ENCODE data around the gene COL26A1.
"Not testable (repeated sequence)": the region's sequence is repeated elsewhere in the genome, so short reads cannot be mapped to it uniquely, and the experiment has no call there.

Gene COL26A1

DNA sequence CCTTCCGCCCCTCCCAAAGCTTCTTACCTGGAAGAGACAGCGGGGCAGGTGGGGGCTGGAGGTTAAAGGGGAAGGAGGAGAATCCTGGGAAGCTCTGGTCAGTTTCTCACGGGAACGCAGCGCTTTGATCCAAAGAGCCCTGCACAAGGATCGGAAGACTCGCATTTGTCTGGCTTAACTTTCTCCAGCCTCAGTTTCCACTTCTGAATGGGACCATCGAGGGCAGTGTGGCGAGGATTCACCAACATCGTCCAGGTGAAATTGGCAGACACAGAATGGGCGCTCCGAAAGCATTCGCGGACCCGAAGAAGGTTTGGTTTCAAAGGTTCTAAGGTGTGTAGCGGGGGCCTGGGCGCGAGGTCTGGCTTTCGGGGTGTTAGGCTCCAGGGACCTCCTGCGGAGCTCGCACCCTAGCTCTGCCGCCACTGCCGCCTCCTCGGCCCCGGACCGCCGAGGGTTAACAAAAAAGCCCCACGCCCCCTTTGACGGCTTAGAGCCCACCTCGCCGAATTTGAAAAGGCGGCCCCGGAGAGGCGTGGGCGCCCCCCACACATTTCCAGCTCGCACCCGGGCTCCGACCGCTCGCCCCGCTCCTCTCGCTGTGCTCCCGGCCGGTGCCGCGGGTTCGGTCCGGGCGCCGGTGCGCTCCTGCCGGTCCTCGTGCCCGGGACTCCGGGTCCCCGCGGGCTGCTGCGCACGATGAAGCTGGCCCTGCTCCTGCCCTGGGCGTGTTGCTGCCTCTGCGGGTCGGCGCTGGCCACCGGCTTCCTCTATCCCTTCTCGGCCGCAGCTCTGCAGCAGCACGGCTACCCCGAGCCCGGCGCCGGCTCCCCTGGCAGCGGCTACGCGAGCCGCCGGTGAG, at the start of gene COL26A1:
Gene COL26A1, plus strand, starts transcription at position 542 of the 862 bp plus-strand sequence. Its CDS starts 158 bp downstream, at position 700.
- DNase-seq = peak; percentile 41

DNA sequence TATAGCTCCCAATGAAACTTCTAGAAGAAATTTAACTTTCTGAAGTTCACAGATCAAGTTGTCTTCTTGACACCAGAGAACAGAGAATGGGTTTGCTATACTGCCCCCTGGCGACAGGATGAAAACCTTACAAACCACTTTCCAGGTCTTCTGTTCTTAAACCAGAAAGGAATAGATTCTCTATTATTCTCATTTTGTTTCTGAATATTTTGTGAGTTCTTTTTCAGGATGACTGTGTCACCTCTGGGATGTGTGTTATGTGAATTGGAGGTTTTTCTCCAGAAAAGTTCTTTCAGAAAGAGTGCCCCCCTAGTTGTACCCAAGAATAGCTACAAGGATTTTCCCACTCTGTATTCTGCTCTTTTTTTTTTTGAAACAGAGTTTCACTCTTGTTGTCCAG, 47.3 kb upstream of the COL26A1 start:
- no peak for DNase-seq

DNA sequence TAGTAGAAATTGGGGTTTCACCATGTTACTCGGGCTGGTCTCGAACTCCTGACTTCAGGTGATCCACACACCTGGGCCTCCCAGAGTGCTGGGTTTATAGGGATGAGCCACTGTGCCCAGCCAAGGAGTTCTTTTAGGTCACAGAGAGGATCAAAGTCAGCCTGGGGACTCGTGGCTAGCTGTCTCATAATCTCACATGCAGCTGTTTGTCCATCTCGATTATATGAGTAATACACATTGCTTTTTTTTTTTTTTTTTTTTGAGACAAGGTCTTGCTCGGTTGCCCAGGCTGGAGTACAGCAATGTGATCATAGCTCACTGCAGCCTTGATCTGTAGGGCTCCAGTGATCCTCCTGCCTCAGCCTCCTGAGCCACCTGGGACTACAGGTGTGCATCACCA, 43.3 kb upstream of the COL26A1 start:
- DNase-seq = no peak

DNA sequence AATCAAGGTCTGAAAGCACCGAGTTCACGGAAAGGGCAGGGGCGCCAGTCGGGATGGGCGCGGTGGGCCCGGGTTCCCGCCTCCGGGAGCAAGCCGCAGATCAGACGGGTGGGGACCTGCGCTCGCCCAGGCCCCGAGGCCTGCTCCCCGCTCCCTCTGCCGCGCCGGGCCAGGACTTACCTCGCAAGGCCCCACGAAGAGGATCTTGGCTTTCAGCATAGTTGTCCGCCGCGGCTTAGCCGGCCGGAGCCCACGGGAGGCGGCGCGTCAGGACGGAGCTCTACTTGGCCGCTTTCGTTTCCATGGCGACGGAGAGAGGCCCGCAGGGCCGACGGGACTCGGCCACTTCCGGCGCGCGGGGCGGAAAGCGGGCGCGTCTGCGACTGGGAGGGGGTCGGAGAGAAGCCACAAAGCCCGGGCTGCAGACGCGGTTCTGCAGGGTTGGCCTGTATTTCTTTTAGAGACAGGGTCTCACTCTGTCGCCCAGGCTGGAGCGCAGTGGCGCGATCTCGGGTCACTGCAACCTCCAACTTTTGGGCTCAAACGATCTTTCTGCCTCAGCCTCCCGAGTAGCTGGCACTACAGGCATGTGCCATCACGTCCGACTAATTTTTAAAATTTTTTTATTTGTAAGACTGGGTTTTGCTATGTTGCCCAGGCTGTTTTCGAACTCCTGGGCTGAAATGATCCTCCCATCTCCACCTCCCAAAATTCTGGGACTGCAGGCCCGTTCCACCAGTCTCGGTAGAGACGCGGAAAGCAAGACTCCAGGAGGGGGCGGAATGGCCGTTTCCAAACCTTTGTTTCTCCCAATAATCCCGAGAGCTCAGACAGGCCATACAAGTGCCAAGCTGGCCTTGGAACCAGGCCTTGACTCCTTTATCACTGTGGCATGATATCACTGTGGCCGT, 40.9 kb upstream of the COL26A1 start, which contains the start of gene IFT22:
Gene IFT22, minus strand, starts transcription at position 322 of the 911 bp plus-strand sequence. Its CDS starts 103 bp downstream, at position 219.
- peak; percentile 79 for DNase-seq

DNA sequence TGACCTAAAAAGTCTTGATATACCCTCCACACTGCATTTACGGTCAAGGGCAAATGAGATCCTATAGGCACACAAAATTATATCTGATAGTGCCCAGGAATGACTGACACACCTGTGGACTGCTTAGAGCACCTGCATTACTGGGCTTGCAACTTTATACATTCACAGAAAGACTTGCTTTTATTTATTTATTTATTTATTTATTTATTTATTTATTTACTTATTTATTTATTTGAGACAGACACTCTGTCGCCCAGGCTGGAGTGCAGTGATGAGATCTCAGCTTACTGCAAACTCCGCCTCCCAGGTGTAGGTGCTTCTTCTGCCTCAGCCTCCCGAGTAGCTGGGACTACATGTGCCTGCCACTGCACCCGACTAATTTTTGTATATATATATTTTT, 34.5 kb upstream of the COL26A1 start:
- DNase-seq = no peak

DNA sequence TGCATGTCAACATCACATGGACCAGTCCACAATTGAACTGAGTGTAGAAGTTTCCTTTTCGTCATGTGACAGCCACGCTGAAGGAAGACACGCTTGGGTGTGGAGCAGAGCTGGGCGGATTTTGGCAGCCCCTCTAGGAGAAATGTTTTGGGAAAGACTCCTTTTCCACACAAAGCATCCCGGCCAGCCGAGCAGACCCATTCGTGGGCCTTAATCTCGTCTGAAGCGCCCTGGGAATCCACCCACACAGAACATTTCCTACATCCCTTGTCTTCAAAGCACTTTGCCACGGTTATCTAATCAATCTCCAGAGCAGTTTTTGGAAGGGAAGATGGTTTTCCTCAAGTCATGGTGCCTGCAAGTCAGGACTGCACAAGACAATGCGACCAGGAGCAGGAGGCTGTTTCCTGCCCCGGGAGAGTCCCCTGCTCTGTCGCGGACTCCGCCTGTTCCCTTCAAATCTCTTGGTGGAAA, 32.6 kb upstream of the COL26A1 start:
- no peak for DNase-seq

DNA sequence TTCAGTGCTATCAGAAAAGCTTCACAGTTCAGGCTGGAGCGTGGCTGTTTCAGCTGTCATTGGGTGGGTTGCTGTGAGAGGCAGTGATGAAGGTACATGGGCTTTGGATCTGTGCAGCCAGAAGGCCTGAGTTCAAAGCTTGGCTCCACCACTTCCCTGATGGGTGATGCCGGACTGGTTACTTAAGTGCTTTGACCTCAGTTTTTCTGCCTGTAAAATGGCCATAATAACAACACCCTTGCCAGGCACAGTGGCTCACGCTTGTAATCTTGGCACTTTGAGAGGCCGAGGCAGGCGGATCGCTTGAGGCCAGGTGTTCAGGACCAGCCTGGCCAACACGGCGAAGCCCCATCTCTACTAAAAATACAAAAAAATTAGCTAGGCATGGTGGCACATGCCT, 30.6 kb upstream of the COL26A1 start:
- DNase-seq = no peak

DNA sequence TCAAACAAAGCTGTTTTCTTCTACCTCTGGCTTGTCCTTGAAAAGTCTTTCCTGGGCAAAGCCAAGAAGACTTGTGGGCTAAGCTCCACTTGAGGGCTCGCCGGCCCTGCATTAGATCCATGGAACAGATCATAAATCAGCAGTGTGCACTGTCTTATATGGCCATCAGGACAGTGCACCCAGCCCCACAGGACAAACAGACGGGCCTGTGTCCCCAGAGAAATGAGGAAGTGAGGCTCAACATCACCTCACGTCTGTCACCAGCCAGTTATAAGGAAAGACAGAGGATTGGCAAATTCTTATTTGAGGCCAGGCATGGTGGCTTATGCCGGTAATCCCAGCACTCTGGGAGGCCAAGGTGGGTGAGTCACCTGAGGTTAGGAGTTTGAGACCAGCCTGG, 28.8 kb upstream of the COL26A1 start:
- no peak for DNase-seq

DNA sequence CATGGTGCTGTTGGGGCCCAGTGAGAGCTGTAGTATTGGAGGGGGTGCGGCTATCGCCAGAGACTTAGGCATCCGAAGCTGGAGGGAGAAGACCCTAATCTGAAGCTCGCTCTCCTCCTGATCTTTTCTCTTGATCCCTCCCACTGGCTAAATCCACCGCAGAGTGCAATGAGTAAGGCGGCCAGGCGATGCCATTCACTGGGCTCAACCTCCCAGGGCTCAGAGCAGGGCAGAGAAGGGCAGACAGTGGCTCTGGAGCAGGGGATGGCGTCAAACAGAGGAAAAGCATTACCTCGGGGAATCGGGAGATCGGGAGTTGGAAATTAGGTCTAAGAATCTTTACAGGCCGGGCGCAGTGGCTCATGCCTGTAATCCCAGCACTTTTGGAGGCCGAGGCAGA, 22.3 kb upstream of the COL26A1 start:
- no peak for DNase-seq

DNA sequence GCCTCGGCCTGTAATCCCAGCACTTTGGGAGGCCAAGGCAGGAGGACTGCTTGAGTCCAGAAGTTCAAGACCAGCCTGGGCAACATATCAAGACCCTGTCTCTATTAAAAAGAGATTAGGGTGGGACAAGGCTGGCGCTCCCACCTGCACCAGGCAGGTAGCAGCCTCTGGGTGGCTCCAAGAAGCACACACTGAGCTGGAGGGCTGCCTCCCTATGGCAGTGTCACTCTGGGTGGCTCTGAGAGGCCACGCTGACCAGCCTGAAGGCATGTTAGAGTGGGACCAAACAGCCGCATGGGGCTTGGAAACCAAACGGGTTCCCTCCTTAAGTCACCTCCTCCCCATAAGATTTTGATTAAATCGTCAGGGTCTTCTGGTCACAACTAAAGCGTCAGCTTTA, 19.8 kb upstream of the COL26A1 start:
- DNase-seq = no peak

DNA sequence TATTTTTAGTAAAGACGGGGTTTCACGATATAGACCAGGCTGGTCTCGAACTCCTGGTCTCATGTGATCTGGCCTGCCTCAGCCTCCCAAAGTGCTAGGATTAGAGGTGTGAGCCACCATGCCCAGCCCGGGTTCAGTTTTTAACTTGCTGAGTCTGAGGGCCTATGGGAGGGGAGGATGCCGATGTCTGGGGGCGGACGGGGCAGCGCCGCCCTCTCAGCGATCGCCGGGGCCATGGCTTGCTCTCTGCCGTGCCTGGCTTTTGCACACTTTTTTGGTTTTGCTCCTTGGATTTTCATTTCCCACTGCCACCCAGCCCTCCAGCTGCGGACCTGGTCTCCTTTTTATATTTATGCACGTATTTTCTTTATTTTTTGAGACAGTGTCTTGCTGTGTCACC, 15.2 kb upstream of the COL26A1 start:
- no peak for DNase-seq

DNA sequence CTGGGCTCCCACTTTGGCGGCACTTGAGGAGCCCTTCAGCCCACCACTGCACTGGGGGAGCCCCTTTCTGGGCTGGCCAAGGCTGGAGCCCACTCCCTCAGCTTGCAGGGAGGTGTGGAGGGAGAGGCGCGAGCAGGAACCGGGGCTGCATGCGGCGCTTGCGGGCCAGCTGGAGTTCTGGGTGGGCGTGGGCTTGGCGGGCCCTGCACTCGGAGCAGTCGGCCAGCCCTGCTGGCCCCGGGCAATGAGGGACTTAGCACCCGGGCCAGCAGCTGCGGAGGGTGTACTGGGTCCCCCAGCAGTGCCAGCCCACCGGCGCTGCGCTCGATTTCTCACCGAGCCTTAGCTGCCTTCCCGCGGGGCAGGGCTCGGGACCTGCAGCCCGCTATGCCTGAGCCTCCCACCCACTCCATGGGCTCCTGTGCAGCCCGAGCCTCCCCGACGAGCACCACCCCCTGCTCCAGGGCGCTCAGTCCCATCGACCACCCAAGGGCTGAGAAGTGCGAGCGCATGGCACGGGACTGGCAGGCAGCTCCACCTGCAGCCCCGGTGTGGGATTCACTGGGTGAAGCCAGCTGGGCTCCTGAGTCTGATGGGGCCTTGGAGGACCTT, 14.1 kb upstream of the COL26A1 start:
- not testable (repeated sequence) for DNase-seq

DNA sequence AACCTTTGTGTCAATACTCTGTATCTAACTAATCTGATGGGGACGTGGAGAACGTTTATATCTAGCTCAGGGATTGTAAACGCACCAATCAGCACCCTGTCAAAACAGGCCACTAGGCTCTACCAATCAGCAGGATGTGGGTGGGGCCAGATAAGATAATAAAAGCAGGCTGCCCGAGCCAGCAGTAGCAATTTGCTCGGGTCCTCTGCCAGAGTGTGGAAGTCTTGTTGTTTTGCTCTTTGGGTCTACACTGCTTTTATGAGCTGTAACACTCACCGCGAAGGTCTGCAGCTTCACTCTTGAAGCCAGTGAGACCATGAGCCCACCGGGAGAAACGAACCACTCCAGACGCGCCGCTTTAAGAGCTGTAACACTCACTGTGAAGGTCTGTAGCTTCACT, 13.4 kb upstream of the COL26A1 start:
- DNase-seq = not testable (repeated sequence)

DNA sequence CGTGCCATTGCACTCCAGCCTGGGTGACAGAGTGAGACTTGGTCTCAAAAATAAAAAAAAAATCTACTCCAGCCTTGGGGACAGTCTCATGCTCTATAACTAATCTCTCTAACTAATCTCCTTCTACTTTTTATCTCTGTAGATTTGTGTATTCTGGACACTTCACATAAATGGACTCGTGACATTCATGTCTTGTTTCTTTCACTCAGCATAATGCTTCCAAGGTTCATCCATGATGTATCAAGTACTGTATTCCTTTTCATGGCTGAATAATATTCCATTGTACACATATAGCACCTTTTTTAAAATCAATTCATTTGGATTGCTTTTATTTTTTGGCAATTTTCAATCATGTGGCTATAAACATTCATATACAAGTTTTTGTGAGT, 9.8 kb upstream of the COL26A1 start:
- DNase-seq = no peak

DNA sequence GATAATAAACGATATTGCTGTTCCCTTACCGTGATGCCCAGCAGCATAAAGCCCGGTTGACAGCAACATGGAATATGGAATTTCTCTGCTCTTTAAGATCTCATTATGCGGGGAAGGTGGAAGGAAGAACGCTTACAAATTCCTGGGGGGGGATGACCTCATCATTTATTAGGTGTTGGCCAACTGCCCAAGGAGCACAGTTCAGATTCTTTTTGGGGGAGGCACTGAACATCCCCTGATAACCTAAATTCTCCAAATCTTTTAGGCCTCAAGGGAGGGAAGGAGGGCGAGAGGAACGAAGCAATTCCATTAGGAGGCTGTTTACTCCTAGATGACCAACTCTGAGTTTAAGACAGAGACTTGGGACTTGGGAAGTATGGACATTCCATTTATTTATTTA, 5.2 kb upstream of the COL26A1 start:
- no peak for DNase-seq

DNA sequence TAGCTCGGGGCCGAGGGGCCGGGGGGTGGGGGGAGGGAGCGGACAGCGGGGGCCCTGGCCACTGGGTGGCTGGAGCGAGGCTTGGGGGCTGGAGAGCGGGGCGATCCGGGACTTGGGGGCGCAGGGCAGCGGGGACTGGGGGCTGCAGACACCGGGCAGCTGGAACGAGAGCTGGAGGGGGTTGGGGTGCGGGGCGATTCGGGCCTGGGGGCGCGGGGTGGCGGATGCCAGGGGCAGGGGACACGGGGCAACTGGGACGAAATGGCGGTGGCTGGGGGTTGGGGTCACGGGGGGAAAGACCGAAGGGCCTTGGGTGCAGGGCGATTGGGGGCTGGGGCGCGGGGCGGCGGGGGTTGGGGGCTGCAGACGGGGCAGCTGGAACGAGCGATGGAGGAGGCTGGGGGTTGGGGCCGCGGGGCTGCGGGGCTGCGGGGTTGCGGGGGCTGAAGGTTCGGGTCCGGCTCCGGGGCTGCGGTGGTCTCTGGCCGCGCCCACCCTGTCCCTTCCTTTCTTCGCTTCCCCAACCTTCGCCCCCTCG, 590 bp downstream of the COL26A1 start:
- DNase-seq = no peak

DNA sequence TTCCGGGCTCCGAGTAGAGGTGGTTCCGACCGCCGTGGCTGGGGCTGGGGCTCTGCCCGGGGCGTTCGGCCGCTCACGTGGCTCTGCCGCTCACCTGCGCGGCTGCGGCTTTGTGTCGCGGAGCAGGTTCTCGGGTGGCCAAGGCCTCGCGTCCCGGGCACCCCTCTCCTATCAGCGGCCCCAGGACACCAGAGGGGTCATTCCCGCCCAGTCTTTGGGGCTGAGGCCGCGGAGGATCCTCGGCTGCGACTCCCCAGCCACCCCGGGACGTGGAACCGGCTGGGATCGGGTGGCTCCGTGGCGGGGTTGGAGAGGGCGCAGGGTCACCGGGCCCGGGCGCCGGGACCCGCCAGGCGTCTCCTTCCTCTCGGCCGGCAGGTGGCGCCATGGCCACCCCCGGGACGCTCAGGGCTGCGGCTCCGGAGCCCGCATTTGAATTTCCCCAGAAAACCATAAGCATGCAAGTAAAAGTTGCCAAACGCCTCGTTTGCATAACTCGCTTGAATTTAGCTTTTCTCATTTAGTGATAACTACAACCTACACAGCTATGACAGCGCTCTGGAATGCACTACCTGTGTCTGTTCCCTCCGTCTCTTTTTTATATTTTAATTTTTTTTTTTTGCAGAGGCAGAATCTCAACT, 1.2 kb downstream of the COL26A1 start:
- peak; percentile 77 for DNase-seq

DNA sequence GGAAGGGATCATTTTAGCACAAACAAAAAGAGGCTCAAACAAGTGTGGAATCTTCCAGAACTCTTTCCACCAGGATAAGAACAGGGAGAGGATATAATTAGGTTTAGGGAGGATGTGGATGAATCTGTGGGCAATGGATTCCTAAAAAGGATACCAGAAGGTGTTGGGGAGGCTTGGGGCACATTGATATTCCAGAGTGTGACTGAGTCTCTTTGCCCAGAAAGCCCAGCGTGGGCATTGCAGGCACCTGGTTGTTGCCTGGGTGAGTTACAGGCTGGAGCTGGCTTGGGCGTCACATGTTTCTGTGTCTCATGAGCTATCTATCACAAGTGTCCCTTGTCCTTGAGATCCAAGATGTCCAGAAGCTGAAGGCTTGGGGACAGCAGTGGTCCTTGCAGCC, 3.3 kb downstream of the COL26A1 start:
- no peak for DNase-seq

DNA sequence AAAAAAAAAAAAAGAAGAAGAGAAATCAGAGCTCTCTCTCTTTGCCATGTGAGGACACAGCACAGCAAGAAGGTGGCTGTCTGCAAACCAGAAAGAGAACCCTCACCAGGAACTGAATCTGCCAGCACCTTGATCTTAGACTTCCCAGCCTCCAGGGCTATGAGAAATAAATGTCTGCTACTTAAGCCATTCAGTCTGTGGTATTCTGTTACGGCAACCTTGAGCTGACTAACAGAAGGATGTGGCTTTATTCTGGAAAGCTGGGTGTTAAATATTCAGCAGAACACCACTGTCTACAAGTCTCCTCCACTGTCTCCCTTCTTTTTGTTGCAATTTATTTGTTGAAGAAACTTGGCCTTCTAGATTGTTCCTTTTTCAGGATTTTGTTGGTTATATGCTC, 5.0 kb downstream of the COL26A1 start:
- no peak for DNase-seq

DNA sequence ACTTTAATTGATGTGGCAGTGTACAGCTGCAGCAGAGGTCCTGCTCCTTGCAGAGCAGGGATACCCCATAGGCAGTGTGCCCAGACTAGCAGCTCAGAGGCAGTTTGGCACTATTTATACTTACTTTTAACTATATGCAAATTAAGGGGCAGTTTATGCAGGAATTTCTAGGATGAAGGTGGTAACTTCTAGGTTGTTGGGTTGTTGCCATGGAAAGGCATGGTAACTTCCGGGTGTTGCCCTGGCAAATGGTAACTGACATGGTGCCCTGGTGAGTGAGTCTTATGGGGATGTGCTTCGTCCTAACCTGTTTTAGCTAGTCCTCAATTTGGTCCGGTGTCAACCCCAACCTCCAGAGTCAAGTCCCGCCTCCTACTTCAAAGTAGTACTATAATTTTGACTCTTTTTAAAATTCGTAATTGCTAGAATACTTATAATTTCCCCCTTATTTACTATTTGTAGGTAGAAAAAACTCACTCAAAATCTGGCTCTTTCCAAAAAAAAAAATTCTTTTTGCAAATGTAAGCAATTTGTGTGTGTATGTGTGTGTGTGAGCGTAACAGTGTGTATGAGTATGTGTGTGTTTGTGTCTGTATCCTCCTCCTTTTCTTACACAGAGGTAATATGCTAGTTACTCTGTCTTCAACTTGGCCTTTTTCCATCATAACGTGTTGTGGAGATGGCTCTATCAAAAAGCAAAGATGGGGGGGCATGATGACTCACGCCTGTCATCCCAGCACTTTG, 5.9 kb downstream of the COL26A1 start:
- no peak for DNase-seq

DNA sequence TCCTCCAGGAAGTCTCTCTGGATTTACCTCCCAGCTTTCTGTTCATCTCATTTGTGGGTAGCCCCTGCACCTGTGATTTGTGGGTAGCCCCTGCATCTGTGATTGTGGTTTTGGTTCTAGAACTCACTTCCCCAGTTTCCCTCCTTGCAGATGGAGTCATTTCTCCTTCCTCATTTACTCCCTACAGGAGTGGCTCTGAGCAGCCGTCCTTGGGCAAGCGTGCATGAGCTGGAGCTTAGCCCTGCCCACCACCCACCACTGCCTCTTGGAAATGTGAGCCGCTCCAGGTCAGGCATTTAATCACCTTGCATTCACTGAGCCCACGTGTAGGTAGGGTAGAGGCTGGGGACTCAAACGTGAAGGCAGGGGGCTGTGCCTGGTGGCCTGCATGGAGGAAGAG, 8.2 kb downstream of the COL26A1 start:
- DNase-seq = no peak

All from activated T-cell treated with anti-CD3 and anti-CD28 coated beads, Interleukin-2, amount 50 U/mL, for 1 hour (primary cell).